Measurements from ENCODE around the gene SNAI1.

The SNAI1 gene

GRCh38 chr20:50014570-50015562, 32.1 kb downstream of the SNAI1 start:
- DNase-seq: no peak

DNA sequence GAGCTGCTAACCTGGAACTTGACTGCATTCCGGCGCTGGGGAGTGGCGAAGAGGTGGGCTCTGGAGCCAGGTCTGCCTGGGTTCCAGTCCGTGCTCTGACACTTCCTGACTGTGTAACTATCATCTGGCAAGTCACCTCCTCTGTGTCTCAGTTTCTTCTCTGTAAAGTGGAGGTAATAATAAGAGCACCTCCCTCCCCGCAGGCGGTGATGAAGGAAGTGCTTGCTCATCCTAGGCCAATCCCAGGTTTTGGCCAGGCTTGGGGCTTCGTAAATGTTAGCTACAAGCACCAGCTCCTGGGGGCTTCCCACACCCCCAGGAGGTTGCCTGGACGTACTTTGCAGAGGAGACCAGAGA, 32.8 kb downstream of the SNAI1 start:
- DNase-seq: no peak

DNA sequence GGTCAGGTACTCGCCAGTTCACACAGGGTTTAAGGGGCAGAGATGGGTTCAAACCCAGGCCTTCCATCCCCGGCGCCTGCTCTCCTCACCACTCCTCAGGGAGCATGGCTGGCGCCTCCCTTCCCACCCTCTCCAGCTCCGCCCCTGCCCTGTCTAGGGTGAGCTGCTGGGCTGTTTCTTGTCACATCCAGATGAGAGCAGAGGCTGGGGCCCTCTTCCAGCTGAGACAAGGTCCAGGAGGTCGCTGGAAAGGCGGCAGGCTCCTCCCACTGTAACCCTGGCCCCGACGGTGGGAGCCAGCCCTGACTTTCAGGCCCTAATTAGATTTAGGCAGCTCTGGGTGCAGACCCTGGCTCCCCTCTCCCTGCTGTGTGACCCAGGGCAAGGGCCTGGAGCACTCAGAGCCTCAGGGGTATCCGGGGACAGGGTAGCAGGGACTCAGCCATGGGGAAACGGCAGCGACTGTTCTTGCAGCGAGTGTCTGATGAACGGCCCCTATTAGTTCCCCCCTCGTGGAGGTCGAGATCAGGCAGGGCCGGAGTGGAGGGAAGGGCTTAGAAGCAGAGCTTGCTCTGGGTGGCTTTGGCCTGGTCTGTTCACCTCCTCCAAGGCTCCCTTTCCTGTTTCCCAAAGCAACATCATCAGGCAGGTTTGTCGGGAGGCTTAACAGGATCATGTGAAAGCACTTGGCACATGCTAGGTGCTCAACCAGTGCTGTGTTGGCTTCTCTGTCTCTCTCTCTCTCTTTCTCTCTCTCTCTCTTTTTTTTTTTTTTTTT, 33.4 kb downstream of the SNAI1 start:
- DNase-seq: no peak

DNA sequence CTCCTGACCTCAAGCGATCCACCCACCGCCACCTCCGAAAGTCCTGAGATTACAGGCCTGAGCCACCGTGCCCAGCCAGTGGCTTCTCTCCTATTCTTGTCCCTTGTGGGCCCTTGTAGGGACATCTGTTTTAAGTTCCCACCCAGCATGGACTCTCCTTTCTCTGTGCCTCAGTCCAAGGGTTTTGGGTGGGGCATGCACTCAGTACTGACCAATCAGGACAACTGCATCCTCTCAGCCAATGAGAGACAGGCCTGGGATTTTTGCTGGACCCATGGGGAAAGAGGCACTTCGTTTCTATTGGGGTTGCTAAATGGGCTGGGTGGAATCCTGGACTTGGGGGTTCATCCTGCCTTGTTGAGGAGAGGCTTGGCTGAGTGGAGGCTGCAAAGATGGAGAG, 34.4 kb downstream of the SNAI1 start:
- DNase-seq: no peak

GRCh38 chr20:50017576-50018248, 34.9 kb downstream of the SNAI1 start:
- DNase-seq: no peak

GRCh38 chr20:50019466-50020256, 36.9 kb downstream of the SNAI1 start:
- no peak for DNase-seq

DNA sequence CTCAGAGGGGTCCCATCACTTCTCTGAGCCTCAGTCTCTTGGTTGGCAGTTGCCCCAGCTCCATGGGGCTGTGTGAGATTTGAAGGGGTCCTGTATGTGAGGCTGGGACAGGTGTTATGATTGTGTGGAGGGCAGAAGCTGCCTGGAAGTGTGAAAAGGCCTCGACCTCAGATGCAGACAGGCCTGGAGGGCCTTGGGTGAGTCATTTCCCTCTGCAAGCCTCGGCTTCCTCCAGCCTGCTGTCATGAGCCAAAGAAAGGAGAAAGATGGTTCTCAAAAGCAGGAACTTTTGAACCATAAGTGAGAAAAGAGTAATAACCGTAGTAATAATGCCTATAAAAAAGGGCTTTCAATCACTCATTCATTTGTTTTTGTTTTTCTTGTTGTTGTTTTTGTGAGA, 37.5 kb downstream of the SNAI1 start:
- DNase-seq: no peak

- no peak for DNase-seq
These were observed 39.9 kb downstream of the SNAI1 start for GRCh38 chr20:50022676-50023075.

- no peak for DNase-seq
These were observed 40.5 kb downstream of the SNAI1 start for GRCh38 chr20:50023116-50023805.

DNA sequence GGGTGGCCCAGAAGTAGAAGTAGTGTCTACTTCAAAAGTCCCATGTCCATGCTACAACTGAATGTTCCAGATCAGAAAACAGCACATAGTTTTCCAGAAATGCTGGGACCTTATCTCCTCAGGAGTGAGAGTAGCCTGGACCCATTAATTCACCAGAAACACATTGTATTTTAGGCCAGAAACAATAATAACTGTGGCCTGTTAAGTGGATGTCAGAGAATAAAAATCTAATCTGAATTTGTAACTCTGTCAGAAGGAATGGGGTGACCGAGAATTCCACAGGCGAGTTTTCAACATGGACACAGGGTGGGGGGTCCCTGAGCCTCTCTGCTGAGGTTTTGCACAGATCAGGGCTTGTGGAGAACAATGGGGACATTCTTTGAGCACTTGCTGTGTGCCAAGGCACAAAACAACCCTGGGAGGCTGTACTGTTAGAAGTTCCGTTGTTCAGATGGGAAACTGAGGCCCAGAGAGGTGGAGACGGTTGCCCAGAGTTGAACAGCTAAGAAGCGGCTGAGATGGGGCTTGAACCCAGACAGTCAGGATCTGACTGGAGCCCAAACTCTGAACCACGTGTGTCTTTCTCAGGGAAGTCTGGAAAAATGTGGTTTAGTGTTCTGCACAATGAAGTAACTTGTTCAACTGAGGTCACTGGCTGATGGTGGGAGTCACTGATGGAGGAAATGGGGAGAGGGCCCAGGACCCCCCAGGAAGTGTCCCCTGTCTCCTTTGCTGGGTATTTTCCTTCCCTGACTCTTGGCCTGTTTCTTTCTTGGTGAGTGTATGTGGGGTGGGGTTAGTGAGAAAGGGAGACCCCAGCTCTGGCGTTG, 44.2 kb downstream of the SNAI1 start:
- no peak for DNase-seq

DNA sequence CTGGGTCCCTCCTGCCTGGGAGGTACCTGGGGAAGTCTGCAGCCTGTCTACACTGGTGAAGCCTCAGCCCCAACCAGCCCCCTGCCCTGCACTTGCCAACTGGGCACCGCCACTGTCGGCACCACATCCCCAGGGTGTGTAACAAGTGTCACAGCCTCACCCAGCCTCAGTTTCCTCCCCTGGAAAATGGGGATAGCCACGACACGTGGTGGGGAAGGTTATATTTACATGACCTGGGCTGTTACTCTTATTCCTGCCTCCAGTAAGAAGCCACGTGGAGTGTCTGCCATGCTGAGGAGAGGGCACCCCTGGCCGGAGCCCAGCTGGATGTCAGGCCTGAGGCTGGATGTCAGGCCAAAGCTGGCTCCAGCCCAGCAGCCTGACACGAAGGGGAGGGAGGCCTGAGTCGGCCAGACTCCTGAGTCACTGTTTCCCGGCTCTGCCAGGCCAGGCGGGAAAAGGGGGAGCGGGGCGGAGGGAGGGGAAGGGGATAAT, 44.9 kb downstream of the SNAI1 start:
- no peak for DNase-seq

DNA sequence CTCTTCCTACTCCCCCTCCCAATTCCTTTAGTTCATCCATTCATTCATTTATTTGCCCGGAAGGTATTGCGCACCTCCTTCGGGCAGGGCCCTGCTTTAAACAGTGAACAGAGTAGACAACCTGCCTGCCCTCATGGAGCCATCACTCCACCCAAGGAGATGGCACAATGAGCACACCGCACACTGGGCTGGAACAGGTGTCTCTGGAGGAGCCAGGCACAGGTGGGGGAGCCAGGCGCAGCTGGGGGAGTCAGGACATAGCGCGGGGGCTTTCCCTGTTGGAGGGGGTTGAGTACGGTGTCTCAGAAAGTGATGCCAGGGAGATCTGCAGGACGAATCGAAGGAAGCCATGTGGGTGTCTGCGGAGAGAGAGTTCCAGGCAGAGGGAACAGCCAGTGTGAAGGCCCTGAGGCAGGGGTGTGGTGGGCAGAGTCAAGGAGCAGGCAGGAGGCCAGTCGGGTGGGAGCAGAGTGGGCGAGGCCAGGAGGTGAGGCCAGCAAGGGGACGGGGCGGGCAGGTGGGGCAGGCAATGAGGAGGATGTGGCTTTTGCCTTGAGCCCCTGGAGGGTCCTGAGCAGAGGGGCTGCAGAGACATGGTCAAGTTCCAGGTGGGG, 46.4 kb downstream of the SNAI1 start:
- DNase-seq: no peak

- no peak for DNase-seq
These were observed 47.1 kb downstream of the SNAI1 start for GRCh38 chr20:50029697-50030461.

- no peak for DNase-seq
These were observed 50.3 kb downstream of the SNAI1 start for GRCh38 chr20:50032955-50033666.

DNA sequence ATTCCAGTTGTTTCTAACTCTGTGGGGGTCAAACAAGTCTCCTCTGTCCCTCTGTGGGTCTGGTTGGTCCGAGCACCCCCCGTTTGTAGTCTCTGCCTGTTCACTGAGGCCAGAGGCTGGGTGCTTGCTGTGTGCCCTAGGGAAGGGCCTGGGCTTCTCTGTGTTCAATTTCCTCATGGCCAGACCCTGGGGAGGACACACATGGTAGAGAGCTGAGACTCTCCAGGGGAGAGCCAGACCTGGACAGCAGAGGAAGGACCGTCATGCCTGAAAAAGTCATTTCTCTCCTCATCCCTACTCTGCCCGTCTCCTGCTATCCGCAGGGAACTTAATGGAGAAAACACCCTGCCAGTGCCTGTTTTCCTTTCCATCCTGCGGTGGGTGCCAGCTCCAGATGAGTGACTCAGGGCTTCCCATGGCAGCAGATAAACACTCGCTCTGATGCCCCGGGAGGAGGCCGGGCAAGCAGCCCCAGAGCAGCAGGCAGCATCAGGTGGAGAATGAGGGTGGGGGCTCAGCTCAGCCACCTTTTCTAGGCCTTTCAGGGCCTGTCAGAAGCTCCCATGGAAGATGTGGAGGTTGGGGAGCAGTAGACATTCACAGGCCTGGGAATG, 51.9 kb downstream of the SNAI1 start:
- no peak for DNase-seq

- DNase-seq: no peak
These were observed 53.9 kb downstream of the SNAI1 start for GRCh38 chr20:50036703-50037102.

- DNase-seq: no peak
These were observed 54.3 kb downstream of the SNAI1 start for GRCh38 chr20:50037123-50037522.

GRCh38 chr20:50037575-50037974, 54.8 kb downstream of the SNAI1 start:
- no peak for DNase-seq
